Aorta (tissue), 5 donors: ENCODE measurements around the gene KNSTRN. TPM values are rescaled to one million over a fixed set of nuclear protein-coding genes. Genes with fewer than 3 reads are reported as not detected.

Experiments
- ATAC-seq: fragments of 200-7000 bp; cut with Tn5 transposase; one replicate; pipeline ENCODE4 v1.9.1; 2022; ENCODE audit warnings: moderate library complexity; ENCODE audit not compliant: low FRiP score
- DNase-seq, 2 donors: peaks; one replicate each; pipeline ENCODE4 v3.0.0-alpha.2; 2020
- H3K27ac ChIP-seq, 2 donors: one replicate each; pipeline ENCODE4 v1.5.1; 2013; ENCODE audit warnings: low read length in 2 of 2, mild to moderate bottlenecking in 2 of 2, moderate library complexity in 2 of 2, control low read depth in 1 of 2, inconsistent platforms in 1 of 2, low read depth in 1 of 2
- H3K27me3 ChIP-seq, 2 donors: one replicate each; pipeline ENCODE4 v1.6.1; 2013; ENCODE audit warnings: control low read depth in 1 of 2, low read length in 1 of 2, mild to moderate bottlenecking in 1 of 2, moderate library complexity in 1 of 2; ENCODE audit not compliant: insufficient read depth in 2 of 2, control insufficient read depth in 1 of 2
- H3K36me3 ChIP-seq, 2 donors: one replicate each; pipeline ENCODE4 v1.6.1; 2013; ENCODE audit warnings: control low read depth in 1 of 2, low read length in 1 of 2, mild to moderate bottlenecking in 1 of 2; ENCODE audit not compliant: insufficient read depth in 2 of 2, control insufficient read depth in 1 of 2
- H3K4me1 ChIP-seq, 2 donors: one replicate each; pipeline ENCODE4 v1.6.1; 2013; ENCODE audit warnings: low read length in 2 of 2, control low read depth in 1 of 2, mild to moderate bottlenecking in 1 of 2, moderate library complexity in 1 of 2; ENCODE audit not compliant: insufficient read depth in 2 of 2, control insufficient read depth in 1 of 2
- H3K4me3 ChIP-seq, 2 donors: one replicate each; pipeline ENCODE4 v1.5.1; 2013; ENCODE audit warnings: low read length in 2 of 2, control low read depth in 1 of 2, mild to moderate bottlenecking in 1 of 2
- H3K9me3 ChIP-seq: one replicate; pipeline ENCODE4 v1.6.1; 2013; ENCODE audit warnings: mild to moderate bottlenecking, low read length; ENCODE audit not compliant: control insufficient read depth
- WGBS, 2 donors: extraction: QIAGEN DNeasy Blood & Tissue Kit; methylation state at CpG; one replicate each; pipeline ENCODE4 v1.1.7; 2013; 5-methylcytosine and 5-hydroxymethylcytosine counted together
- intact Hi-C, 2 donors: fragments of 100-400 bp; cut with DNase I; formaldehyde crosslinking; loops; one replicate each; pipeline versions ENCODE4 v1.14.2 to v1.15.0; 2022
- polyA plus RNA-seq, 2 donors: library from polyadenylated mRNA; stranded (reverse); fragments of 200-250 nt; gene quantifications; one replicate each; pipeline ENCODE4 v1.2.3, GENCODE V29; 2013
- total RNA-seq, 2 donors: library from RNA; stranded (reverse); fragmentation: NEBNext Ultra II Directional; extraction: Animal tissue kit (Norgen Biotek cat#: 25700); gene quantifications; one replicate each; pipeline ENCODE4 v1.2.1, GENCODE V29; 2021
- donor health status: healthy with polysubstance abuse.
- donor health status: Bipolar disorder and iron deficiency.
- donor health status: DM: no; HTN: no; CAD: no.
- donor health status: DM: no; HTN: no; CAD: no.
- donor health status: DM: yes; HTN: yes; CAD: no.

KNSTRN gene
- total and polyA plus RNA-seq, 4 donors = 3.1 to 7.6 (median 5.4) TPM

- Histone ChIP-seq H3K27ac (peak overlapping the region in 1 of 2 donors; percentile 89), H3K4me3 (no peak overlapping the region), H3K27me3 (no peaks in the 10 kb centered on the region), H3K4me1 (peaks cover 0 to 3% of the 10 kb centered on the region in 2 donors), H3K9me3 (no peaks in the 10 kb centered on the region), H3K36me3 (no peaks in the 10 kb centered on the region)
- intact Hi-C loops = loop anchor here (5.0 to 10.0 kb wide), 2 partner anchors 67 to 81 kb away; no protein-coding TSS in a partner anchor
- DNase-seq = no peak
- WGBS, 2 donors = 49 to 55% methylated on average over 6 of the region's 6 CpGs
- no peak for ATAC-seq
Measured at GRCh38 chr15:40344217-40344616, 38.3 kb upstream of the KNSTRN start.

DNA sequence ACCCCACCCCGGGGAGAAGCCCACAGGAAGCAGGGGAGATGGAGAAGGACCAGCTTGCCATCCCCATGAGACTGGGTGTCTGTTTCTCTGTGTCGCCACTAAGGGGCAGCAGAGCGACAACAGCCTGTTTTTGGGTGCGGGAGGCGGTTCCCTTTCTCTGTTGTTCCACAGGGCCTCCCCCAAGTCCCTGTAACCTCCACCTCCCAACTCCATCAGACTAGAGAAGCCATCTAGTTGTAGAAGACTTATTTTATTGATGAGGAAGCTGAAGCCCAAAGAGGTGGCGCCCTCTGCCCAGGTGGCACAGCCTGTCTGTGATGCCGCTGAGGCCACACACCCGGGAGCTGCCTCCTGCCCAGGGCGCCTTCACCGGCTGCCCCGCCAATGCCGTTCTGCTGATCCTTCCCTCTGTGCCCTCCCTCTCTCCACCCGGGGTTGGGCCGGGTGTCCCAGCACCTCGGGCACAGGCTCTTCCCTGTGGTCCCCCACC lies 37.8 kb upstream of the KNSTRN start:
- Histone ChIP-seq H3K27ac (peak overlapping the region in 1 of 2 donors; percentile 89), H3K4me1 (peaks cover 0 to 3% of the 10 kb centered on the region in 2 donors), H3K36me3 (no peaks in the 10 kb centered on the region), H3K9me3 (no peaks in the 10 kb centered on the region), H3K4me3 (no peak overlapping the region), H3K27me3 (no peaks in the 10 kb centered on the region)
- DNase-seq = peak; percentile 82 to 87
- ATAC-seq = no peak
- 45 to 52% methylated on average over 14 to 15 of the region's 15 CpGs for WGBS, 2 donors
- intact Hi-C loops = loop anchor here (5.0 to 10.0 kb wide), 2 partner anchors 67 to 80 kb away; no protein-coding TSS in a partner anchor

- Histone ChIP-seq H3K27ac (no peak overlapping the region), H3K9me3 (no peaks in the 10 kb centered on the region), H3K4me1 (peaks cover 0 to 3% of the 10 kb centered on the region in 2 donors), H3K36me3 (no peaks in the 10 kb centered on the region), H3K4me3 (no peak overlapping the region), H3K27me3 (no peaks in the 10 kb centered on the region)
- intact Hi-C loops = loop anchor here in 1 of 2 donors (10.0 kb wide), 1 partner anchor 79 kb away; no protein-coding TSS in a partner anchor
- no peak for DNase-seq
- ATAC-seq = no peak
- 74 to 77% methylated on average over 10 of the region's 10 CpGs for WGBS, 2 donors
Measured at GRCh38 chr15:40345225-40345866, 37.2 kb upstream of the KNSTRN start.

GRCh38 chr15:40345867-40346578 lies 36.5 kb upstream of the KNSTRN start:
- Histone ChIP-seq H3K4me1 (peaks cover 0 to 3% of the 10 kb centered on the region in 2 donors), H3K27me3 (no peaks in the 10 kb centered on the region), H3K36me3 (no peaks in the 10 kb centered on the region), H3K4me3 (no peak overlapping the region), H3K27ac (no peak overlapping the region), H3K9me3 (no peaks in the 10 kb centered on the region)
- intact Hi-C loops = loop anchor here in 1 of 2 donors (10.0 kb wide), 1 partner anchor 79 kb away; no protein-coding TSS in a partner anchor
- WGBS, 2 donors = 92 to 95% methylated on average over 6 of the region's 6 CpGs
- ATAC-seq = no peak
- DNase-seq = no peak

GRCh38 chr15:40346579-40347558 lies 35.7 kb upstream of the KNSTRN start:
- Histone ChIP-seq H3K36me3 (no peaks in the 10 kb centered on the region), H3K9me3 (no peaks in the 10 kb centered on the region), H3K4me1 (peaks cover 0 to 3% of the 10 kb centered on the region in 2 donors), H3K27me3 (no peaks in the 10 kb centered on the region), H3K27ac (no peak overlapping the region), H3K4me3 (no peak overlapping the region)
- WGBS, 2 donors = 90 to 91% methylated on average over 14 to 15 of the region's 15 CpGs
- intact Hi-C loops = loop anchor here in 1 of 2 donors (10.0 kb wide), 1 partner anchor 78 kb away; no protein-coding TSS in a partner anchor
- DNase-seq (no peak), ATAC-seq (no peak)

GRCh38 chr15:40347559-40348473 lies 34.7 kb upstream of the KNSTRN start:
- ATAC-seq (no peak), DNase-seq (no peak)
- no peaks in the 10 kb centered on the region for H3K27me3 ChIP-seq
- H3K27ac ChIP-seq = no peak overlapping the region
- H3K4me1 ChIP-seq = peaks cover 0 to 3% of the 10 kb centered on the region in 2 donors
- intact Hi-C loops = loop anchor here in 1 of 2 donors (10.0 kb wide), 1 partner anchor 77 kb away; no protein-coding TSS in a partner anchor
- H3K4me3 ChIP-seq = no peak overlapping the region
- no peaks in the 10 kb centered on the region for H3K9me3 ChIP-seq
- 93 to 98% methylated on average over 11 of the region's 11 CpGs for WGBS, 2 donors
- H3K36me3 ChIP-seq = no peaks in the 10 kb centered on the region

DNA sequence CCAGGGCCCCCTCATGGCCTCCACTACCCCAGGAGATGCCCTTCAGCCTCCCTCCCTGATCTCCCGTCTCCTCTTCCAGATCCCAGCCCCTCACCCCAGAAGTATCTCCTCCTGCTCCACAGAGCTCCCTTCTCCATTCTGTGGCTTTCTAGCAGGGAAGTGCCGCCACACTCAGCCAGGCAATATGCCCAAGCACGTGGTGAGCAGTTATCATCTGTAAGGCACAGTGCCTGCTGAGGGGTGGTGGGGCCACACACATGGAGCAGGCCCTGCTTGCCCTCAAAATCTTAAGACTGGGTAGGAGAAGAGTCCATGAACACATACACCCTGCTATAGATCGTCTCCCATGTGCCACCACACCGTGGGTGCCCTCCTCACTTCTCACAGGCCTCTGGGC lies 34.0 kb upstream of the KNSTRN start:
- no peak overlapping the region for H3K4me3 ChIP-seq
- no peaks in the 10 kb centered on the region for H3K27me3 ChIP-seq
- DNase-seq (no peak), ATAC-seq (no peak)
- no peaks in the 10 kb centered on the region for H3K36me3 ChIP-seq
- no peak overlapping the region for H3K27ac ChIP-seq
- no peaks in the 10 kb centered on the region for H3K9me3 ChIP-seq
- 79 to 85% methylated on average over 5 of the region's 5 CpGs for WGBS, 2 donors
- peaks cover 0 to 3% of the 10 kb centered on the region in 2 donors for H3K4me1 ChIP-seq
- intact Hi-C loops = loop anchor here in 1 of 2 donors (10.0 kb wide), 1 partner anchor 76 kb away; no protein-coding TSS in a partner anchor
